Stomach (tissue), 9 donors: Measurements from ENCODE around the gene FAXDC2. TPM values are rescaled to one million over a fixed set of nuclear protein-coding genes. Genes with fewer than 3 reads are reported as not detected.

Source experiments
- DNase-seq, 2 donors: peaks; one replicate each; pipeline versions ENCODE4 v3.0.0 to v3.0.0-alpha.2; 2013 to 2019
- H3K27ac ChIP-seq, 5 donors: fragments of 200-600 bp in 4 of 5; sonication (generic) in 4 of 5; one replicate each; pipeline ENCODE4 v1.5.1; 2013 to 2019; ENCODE audit warnings: mild to moderate bottlenecking in 1 of 5, moderate library complexity in 1 of 5
- H3K27me3 ChIP-seq, 3 donors: fragments of 200-600 bp; sonication (generic); one replicate each; pipeline ENCODE4 v1.5.1; 2017 to 2019; ENCODE audit warnings: mixed run types in 1 of 3
- H3K36me3 ChIP-seq, 4 donors: fragments of 200-600 bp; sonication (generic); 1 replicate in 3 of 4; 2 replicates in 1 of 4; pipeline ENCODE4 v1.5.1; 2016 to 2019
- H3K4me1 ChIP-seq, 4 donors: fragments of 200-600 bp; sonication (generic); one replicate each; pipeline ENCODE4 v1.5.1; 2016 to 2019
- H3K4me3 ChIP-seq, 4 donors: fragments of 200-600 bp; sonication (generic) in 3 of 4; one replicate each; pipeline ENCODE4 v1.5.1; 2016 to 2019; ENCODE audit warnings: mild to moderate bottlenecking in 1 of 4
- H3K9me3 ChIP-seq, 4 donors: fragments of 200-600 bp; sonication (generic); one replicate each; pipeline ENCODE4 v1.5.1; 2016 to 2019
- EP300 ChIP-seq: sonication (generic); formaldehyde crosslinking; IDR thresholded peaks from one replicate; pipeline ENCODE4 v1.6.1; 2017; ENCODE audit warnings: antibody characterized with exemption
- POLR2A ChIP-seq, 4 donors: fragments of 450-650 bp; IDR thresholded peaks; one replicate each; pipeline ENCODE4 v1.6.1; 2016; ENCODE audit warnings: antibody characterized with exemption in 4 of 4, control low read depth in 2 of 4, mild to moderate bottlenecking in 1 of 4, moderate library complexity in 1 of 4
- POLR2AphosphoS5 ChIP-seq, 3 donors: sonication (generic); formaldehyde crosslinking; IDR thresholded peaks; one replicate each; pipeline ENCODE4 v1.6.1; 2016; ENCODE audit warnings: antibody characterized with exemption in 3 of 3
- WGBS, 5 donors: extraction: QIAGEN DNeasy Blood & Tissue Kit in 3 of 5; methylation state at CpG; one replicate each; pipeline versions ENCODE4 v1.1.5 to v1.1.7; 2013 to 2018; 5-methylcytosine and 5-hydroxymethylcytosine counted together
- intact Hi-C: fragments of 100-400 bp; cut with DNase I; formaldehyde crosslinking; loops from one replicate; pipeline ENCODE4 v1.15.1; 2023; ENCODE audit warnings: low total_unique reads
- polyA plus RNA-seq, 3 donors: library from polyadenylated mRNA; stranded (reverse); fragments of 200-250 nt; gene quantifications; one replicate each; pipeline ENCODE4 v1.2.3, GENCODE V29; 2013
- total RNA-seq, 5 donors: library from RNA; depleted of rRNA; stranded (reverse); fragments of >200 nt; gene quantifications; one replicate each; pipeline versions ENCODE4 v1.1.0 to v1.2.3, GENCODE V29; 2014 to 2016
- TF ChIP-seq, protein P1 (sequence below), 7 experiments: fragments of 450-650 bp in 4 of 7; fragments of 200-600 bp in 3 of 7; sonication (generic) in 3 of 7; IDR thresholded peaks; one replicate each; pipeline ENCODE4 v1.5.1; 2016 to 2019; ENCODE audit warnings: antibody characterized with exemption in 7 of 7, control low read depth in 2 of 7, mild to moderate bottlenecking in 1 of 7
- donor health status: healthy with polysubstance abuse.
- donor health status: Bipolar disorder and iron deficiency.
- donor health status: healthy.

The FAXDC2 gene
- total and polyA plus RNA-seq, 8 donors, result 4.9 to 160 (median 18.1) TPM

GRCh38 chr5:154892369-154892771 lies 42.0 kb upstream of the FAXDC2 start:
- WGBS, 5 donors, result 83 to 87% (median 86%) methylated on average over 12 to 13 of the region's 13 CpGs
- Histone ChIP-seq H3K27me3 (no peaks in the 10 kb centered on the region), H3K36me3 (peaks cover 64 to 100% (median 100%) of the 10 kb centered on the region in 4 donors), H3K4me1 (no peaks in the 10 kb centered on the region), H3K4me3 (no peak overlapping the region), H3K27ac (no peak overlapping the region), H3K9me3 (peaks cover 0 to under 1% (median 0%) of the 10 kb centered on the region in 4 donors)
- TF ChIP-seq, protein P1, sequence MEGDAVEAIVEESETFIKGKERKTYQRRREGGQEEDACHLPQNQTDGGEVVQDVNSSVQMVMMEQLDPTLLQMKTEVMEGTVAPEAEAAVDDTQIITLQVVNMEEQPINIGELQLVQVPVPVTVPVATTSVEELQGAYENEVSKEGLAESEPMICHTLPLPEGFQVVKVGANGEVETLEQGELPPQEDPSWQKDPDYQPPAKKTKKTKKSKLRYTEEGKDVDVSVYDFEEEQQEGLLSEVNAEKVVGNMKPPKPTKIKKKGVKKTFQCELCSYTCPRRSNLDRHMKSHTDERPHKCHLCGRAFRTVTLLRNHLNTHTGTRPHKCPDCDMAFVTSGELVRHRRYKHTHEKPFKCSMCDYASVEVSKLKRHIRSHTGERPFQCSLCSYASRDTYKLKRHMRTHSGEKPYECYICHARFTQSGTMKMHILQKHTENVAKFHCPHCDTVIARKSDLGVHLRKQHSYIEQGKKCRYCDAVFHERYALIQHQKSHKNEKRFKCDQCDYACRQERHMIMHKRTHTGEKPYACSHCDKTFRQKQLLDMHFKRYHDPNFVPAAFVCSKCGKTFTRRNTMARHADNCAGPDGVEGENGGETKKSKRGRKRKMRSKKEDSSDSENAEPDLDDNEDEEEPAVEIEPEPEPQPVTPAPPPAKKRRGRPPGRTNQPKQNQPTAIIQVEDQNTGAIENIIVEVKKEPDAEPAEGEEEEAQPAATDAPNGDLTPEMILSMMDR (IDR thresholded peaks at IDR 0.05), result no peak
- TF ChIP-seq POLR2AphosphoS5 (IDR thresholded peaks at IDR 0.05), result no peak
- no peak for TF ChIP-seq POLR2A (IDR thresholded peaks at IDR 0.05)
- TF ChIP-seq EP300, result no peak
- intact Hi-C loops, result no loop called here
- DNase-seq, result no peak

- peaks cover 0 to 33% (median 29%) of the 10 kb centered on the region in 4 donors for H3K9me3 ChIP-seq
- no peak for DNase-seq
- H3K36me3 ChIP-seq, result peaks cover 44 to 85% (median 61%) of the 10 kb centered on the region in 4 donors
- TF ChIP-seq POLR2A (IDR thresholded peaks at IDR 0.05) (no peak), EP300 (no peak), POLR2AphosphoS5 (IDR thresholded peaks at IDR 0.05) (no peak)
- TF ChIP-seq, protein P1 (IDR thresholded peaks at IDR 0.05), result no peak
- no peak overlapping the region for H3K27ac ChIP-seq
- no peaks in the 10 kb centered on the region for H3K27me3 ChIP-seq
- no peak overlapping the region for H3K4me3 ChIP-seq
- H3K4me1 ChIP-seq, result no peaks in the 10 kb centered on the region
- intact Hi-C loops, result no loop called here
- 87 to 94% (median 89%) methylated on average over 2 of the region's 2 CpGs for WGBS, 5 donors
Measured at GRCh38 chr5:154885439-154885838, 35.0 kb upstream of the FAXDC2 start.

DNA sequence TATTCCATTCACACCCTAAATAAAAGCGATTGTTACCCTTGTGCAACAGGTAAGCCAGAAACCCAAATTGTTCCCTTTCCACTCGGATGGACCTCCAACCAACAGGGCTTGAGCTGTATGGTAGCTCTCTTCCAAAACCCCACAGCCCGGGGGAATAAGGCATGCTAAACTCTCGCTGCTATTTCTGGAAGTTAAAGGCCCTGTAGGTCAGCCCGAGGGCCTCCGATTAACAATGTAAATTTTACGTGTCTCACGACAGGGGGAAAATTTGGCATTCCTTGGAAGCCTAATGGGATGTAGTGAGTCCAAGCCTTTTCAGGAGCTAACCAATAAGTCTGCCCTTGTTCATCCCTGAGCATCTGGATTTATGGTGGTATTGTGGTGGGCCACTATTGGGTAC lies 34.0 kb upstream of the FAXDC2 start:
- DNase-seq, result no peak
- no peaks in the 10 kb centered on the region for H3K4me1 ChIP-seq
- TF ChIP-seq, protein P1 (IDR thresholded peaks at IDR 0.05), result no peak
- no peak for TF ChIP-seq EP300
- TF ChIP-seq POLR2AphosphoS5 (IDR thresholded peaks at IDR 0.05), result no peak
- intact Hi-C loops, result no loop called here
- H3K27ac ChIP-seq, result no peak overlapping the region
- no peaks in the 10 kb centered on the region for H3K27me3 ChIP-seq
- H3K9me3 ChIP-seq, result peaks cover 0 to 39% (median 30%) of the 10 kb centered on the region in 4 donors
- WGBS, 5 donors, result 90 to 96% (median 95%) methylated on average over 8 of the region's 8 CpGs
- no peak overlapping the region for H3K4me3 ChIP-seq
- H3K36me3 ChIP-seq, result peaks cover 36 to 83% (median 53%) of the 10 kb centered on the region in 4 donors

DNA sequence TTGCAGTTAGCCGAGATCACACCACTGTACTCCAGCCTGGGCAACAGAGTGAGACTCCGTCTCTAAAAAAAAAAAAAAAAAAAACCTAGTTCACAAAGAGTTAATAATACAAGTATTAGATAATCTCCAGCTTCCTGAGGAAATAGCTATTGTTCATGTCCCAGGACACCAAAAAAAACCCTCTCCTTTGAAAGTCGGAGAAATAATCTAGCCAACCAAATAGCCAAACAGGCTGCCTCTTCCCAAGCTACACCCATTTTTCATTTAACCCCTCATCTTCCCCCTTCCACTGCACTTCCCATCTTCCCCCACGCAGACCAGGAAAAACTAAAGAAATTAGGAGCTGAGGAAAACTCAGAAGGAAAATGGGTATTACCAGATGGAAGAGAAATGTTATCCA lies 31.6 kb upstream of the FAXDC2 start:
- H3K4me3 ChIP-seq, result no peak overlapping the region
- no peak overlapping the region for H3K27ac ChIP-seq
- H3K27me3 ChIP-seq, result no peaks in the 10 kb centered on the region
- H3K9me3 ChIP-seq, result peaks cover 3 to 52% (median 34%) of the 10 kb centered on the region in 4 donors
- no peak for TF ChIP-seq EP300
- no peak for TF ChIP-seq POLR2AphosphoS5 (IDR thresholded peaks at IDR 0.05)
- TF ChIP-seq POLR2A (IDR thresholded peaks at IDR 0.05), result no peak
- TF ChIP-seq, protein P1 (IDR thresholded peaks at IDR 0.05), result no peak
- no peaks in the 10 kb centered on the region for H3K4me1 ChIP-seq
- intact Hi-C loops, result no loop called here
- peaks cover 18 to 83% (median 49%) of the 10 kb centered on the region in 4 donors for H3K36me3 ChIP-seq
- no peak for DNase-seq
- WGBS, 5 donors, result 69 to 74% (median 71%) methylated on average over 4 of the region's 4 CpGs
